ENCODE measurements around the gene RALGDS.

DNA sequence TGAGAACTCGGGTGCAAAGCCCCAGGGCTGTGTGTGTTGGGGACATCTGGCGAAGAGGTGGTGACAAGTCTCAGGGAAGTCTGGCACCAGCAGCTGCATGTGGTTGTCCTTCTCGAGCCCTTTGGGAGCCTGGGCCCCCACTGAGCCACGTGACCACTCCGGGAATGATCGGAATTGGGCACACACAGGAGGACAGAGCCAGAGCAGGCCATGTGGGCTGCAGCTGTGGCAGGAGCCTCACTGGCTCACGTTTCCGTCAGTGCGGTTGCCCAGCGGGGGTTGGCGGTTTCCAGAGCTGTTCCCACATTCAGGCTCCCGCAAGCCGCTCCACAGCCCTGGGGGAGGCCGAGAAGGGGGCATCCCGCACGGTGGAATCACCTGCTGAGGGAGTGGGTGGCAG lies 66.1 kb downstream of the RALGDS start:
- TF ChIP-seq CTCF (conservative IDR thresholded peaks at IDR 0.05; ENCODE audit: low read length), result no peak
- TF ChIP-seq EZH2phosphoT487 (IDR thresholded peaks at IDR 0.05; ENCODE audit: borderline replicate concordance, low read depth, low read length), result no peak

Data from OCI-LY7 (cell line).